GM21576 (cell line): ENCODE measurements around the gene CACNA1B.
"Not testable (repeated sequence)": the region's sequence is repeated elsewhere in the genome, so short reads cannot be mapped to it uniquely, and the experiment has no call there.

Experiments used
- ATAC-seq: cut with Tn5 transposase; IDR thresholded peaks from one replicate; pipeline ENCODE4 v1.9.1; 2021; ENCODE audit warnings: mild to moderate bottlenecking, moderate library complexity; ENCODE audit not compliant: unreplicated experiment

CACNA1B gene

GRCh38 chr9:138126090-138126857 lies 248.7 kb downstream of the CACNA1B start:
- ATAC-seq, result peak; percentile 92

GRCh38 chr9:138126858-138127584 lies 249.4 kb downstream of the CACNA1B start:
- not testable (repeated sequence) for ATAC-seq

DNA sequence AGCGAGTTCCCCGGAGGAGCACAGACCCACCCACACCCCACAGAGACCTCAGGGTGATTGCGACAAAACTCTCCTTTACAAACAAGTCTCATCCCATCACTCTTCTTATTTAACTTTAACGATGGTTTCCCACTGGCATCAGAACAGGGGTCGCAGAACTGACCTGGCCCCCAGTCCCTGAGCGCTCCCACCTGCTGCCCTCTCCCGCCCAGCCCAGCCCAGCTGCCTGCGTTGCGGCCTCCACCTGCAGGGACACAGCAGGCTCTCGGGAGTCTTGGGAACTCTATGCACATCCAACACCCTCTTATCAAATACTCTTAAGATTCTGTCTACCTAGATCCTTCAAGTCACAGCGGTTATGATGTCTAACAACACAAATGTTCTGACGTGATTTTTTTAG lies 250.4 kb downstream of the CACNA1B start:
- ATAC-seq, result not testable (repeated sequence)

DNA sequence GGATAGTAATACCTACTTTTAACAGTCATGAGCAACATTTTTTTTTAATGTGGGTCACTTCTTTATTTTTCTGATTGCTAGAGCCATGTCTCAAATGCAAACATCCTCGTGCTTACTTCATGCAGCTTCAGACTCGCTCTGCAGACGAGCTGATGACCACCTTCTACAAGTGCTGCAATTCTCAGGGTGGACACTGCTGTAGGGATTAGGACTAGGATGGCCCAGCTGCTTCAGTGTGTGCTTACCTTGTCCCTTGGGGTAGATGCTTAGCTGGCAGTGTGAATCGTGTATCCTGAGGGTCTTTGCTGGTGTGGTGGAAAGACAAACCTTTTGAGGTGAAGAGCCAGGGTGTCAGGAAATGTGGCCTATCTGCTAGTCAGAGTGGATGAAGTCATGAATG lies 251.7 kb downstream of the CACNA1B start:
- not testable (repeated sequence) for ATAC-seq

- not testable (repeated sequence) for ATAC-seq
Observed at GRCh38 chr9:138132946-138133705, 255.5 kb downstream of the CACNA1B start.

DNA sequence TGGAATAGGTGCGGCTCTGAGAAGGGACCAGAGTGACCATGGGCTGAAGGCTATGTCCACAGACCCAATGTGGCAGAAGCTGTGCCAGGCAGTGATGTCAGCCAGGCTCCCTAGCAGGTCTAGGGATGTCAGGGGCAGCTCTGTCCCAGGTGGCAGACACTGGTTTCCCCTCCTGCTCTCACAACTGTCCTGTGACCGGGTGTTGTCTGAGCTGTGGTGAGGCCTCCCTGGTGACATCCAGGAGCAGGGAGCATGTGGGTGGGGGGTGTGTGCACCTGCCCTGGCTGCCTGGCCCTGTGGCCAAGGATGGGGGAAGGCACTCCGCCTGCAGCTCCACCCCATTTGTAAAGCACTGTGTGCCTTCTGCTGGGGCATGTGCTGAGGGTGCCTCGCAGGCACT lies 257.0 kb downstream of the CACNA1B start:
- ATAC-seq, result not testable (repeated sequence)

- ATAC-seq, result not testable (repeated sequence)
Observed at GRCh38 chr9:138139096-138139495, 261.5 kb downstream of the CACNA1B start.

GRCh38 chr9:138140980-138141379 lies 263.4 kb downstream of the CACNA1B start:
- ATAC-seq, result not testable (repeated sequence)

- not testable (repeated sequence) for ATAC-seq
Observed at GRCh38 chr9:138142528-138143244, 265.1 kb downstream of the CACNA1B start.

- not testable (repeated sequence) for ATAC-seq
Observed at GRCh38 chr9:138143491-138143890, 265.9 kb downstream of the CACNA1B start.

- ATAC-seq, result not testable (repeated sequence)
Observed at GRCh38 chr9:138147556-138147955, 270.0 kb downstream of the CACNA1B start.

GRCh38 chr9:138149672-138150656 lies 272.4 kb downstream of the CACNA1B start:
- ATAC-seq, result not testable (repeated sequence)

DNA sequence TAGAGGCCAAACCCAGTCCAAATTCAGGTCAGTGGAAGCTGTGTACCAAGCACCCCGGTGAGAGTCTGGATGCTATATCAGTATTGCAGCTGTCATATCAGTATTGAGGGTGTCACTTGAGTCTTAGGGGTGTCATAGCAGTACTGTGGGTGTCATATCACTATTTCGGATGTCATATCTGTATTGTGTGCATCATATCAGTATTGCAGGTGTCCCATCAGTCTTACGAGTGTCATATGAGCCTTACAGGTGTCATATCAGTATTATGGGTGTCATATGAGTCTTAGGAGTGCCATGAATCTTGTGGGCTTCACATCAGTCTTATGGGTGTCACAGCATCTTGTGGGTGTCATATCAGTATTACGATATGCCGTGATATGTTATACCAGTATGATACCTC lies 278.2 kb downstream of the CACNA1B start:
- not testable (repeated sequence) for ATAC-seq

- not testable (repeated sequence) for ATAC-seq
Observed at GRCh38 chr9:138166793-138167192, 289.2 kb downstream of the CACNA1B start.
